GM19455 (cell line): ENCODE data around the gene CISH.
A peak's percentile ranks its signal among the peaks of the same experiment; 100 is the strongest.

Experiments used
- ATAC-seq: cut with Tn5 transposase; IDR thresholded peaks from one replicate; pipeline ENCODE4 v1.9.1; 2021; ENCODE audit not compliant: unreplicated experiment

CISH gene

GRCh38 chr3:50599716-50600118 lies 11.9 kb downstream of the CISH start:
- ATAC-seq: no peak

- no peak for ATAC-seq
Measured at GRCh38 chr3:50599115-50599715, 12.4 kb downstream of the CISH start.

GRCh38 chr3:50594253-50594785 lies 17.3 kb downstream of the CISH start:
- ATAC-seq: no peak

GRCh38 chr3:50592568-50592967 lies 19.0 kb downstream of the CISH start:
- ATAC-seq: no peak

- peak; percentile 15 for ATAC-seq
Measured at GRCh38 chr3:50591196-50591741, 20.3 kb downstream of the CISH start.

GRCh38 chr3:50588759-50589433 lies 22.7 kb downstream of the CISH start:
- ATAC-seq: no peak

GRCh38 chr3:50587806-50588758 lies 23.5 kb downstream of the CISH start:
- no peak for ATAC-seq

GRCh38 chr3:50587373-50587772 lies 24.2 kb downstream of the CISH start:
- no peak for ATAC-seq

GRCh38 chr3:50586763-50587070 lies 24.9 kb downstream of the CISH start:
- ATAC-seq: no peak

GRCh38 chr3:50585919-50586762 lies 25.4 kb downstream of the CISH start:
- ATAC-seq: no peak

GRCh38 chr3:50584391-50584790 lies 27.2 kb downstream of the CISH start:
- ATAC-seq: no peak

- ATAC-seq: no peak
Measured at GRCh38 chr3:50583897-50584296, 27.7 kb downstream of the CISH start.

GRCh38 chr3:50582083-50582482 lies 29.5 kb downstream of the CISH start:
- no peak for ATAC-seq

GRCh38 chr3:50581459-50581842 lies 30.1 kb downstream of the CISH start:
- no peak for ATAC-seq

GRCh38 chr3:50580683-50581458 lies 30.7 kb downstream of the CISH start:
- no peak for ATAC-seq

GRCh38 chr3:50577348-50577747 lies 34.2 kb downstream of the CISH start:
- ATAC-seq: no peak

- ATAC-seq: no peak
Measured at GRCh38 chr3:50575372-50575771, 36.2 kb downstream of the CISH start.

- no peak for ATAC-seq
Measured at GRCh38 chr3:50574444-50574831, 37.1 kb downstream of the CISH start.

GRCh38 chr3:50573566-50574443 lies 37.8 kb downstream of the CISH start:
- ATAC-seq: no peak
